GM04504 (cell line): ENCODE data around the gene COL6A3.

Experiments used
- DNase-seq: peaks from one replicate; pipeline ENCODE4 v3.0.0-alpha.2; 2012; ENCODE audit warnings: low read depth

Gene COL6A3

GRCh38 chr2:237444071-237444470, 30.1 kb upstream of the COL6A3 start:
- no peak for DNase-seq

- peak; percentile 76 for DNase-seq
These were observed 27.8 kb upstream of the COL6A3 start for GRCh38 chr2:237441605-237442274.

- DNase-seq, result no peak
These were observed 26.9 kb upstream of the COL6A3 start for GRCh38 chr2:237440819-237441281.

- DNase-seq, result no peak
These were observed 24.3 kb upstream of the COL6A3 start for GRCh38 chr2:237438080-237438940.

- DNase-seq, result no peak
These were observed 23.6 kb upstream of the COL6A3 start for GRCh38 chr2:237437566-237437965.

- DNase-seq, result peak; percentile 78
These were observed 22.1 kb upstream of the COL6A3 start for GRCh38 chr2:237435844-237436587.

- DNase-seq, result peak; percentile 38
These were observed 20.9 kb upstream of the COL6A3 start for GRCh38 chr2:237434866-237435311.

- no peak for DNase-seq
These were observed 20.1 kb upstream of the COL6A3 start for GRCh38 chr2:237433920-237434676.

GRCh38 chr2:237432484-237433092, 18.6 kb upstream of the COL6A3 start:
- DNase-seq, result peak; percentile 76

- DNase-seq, result no peak
These were observed 17.9 kb upstream of the COL6A3 start for GRCh38 chr2:237431837-237432236.

- peak; percentile 74 for DNase-seq
These were observed 17.4 kb upstream of the COL6A3 start for GRCh38 chr2:237431372-237431771.

GRCh38 chr2:237430861-237431260, 16.9 kb upstream of the COL6A3 start:
- DNase-seq, result no peak

GRCh38 chr2:237429753-237430152, 15.8 kb upstream of the COL6A3 start:
- DNase-seq, result no peak

- DNase-seq, result no peak
These were observed 14.0 kb upstream of the COL6A3 start for GRCh38 chr2:237427769-237428506.

- no peak for DNase-seq
These were observed 12.6 kb upstream of the COL6A3 start for GRCh38 chr2:237426517-237426916.

GRCh38 chr2:237425320-237425719, 11.4 kb upstream of the COL6A3 start:
- DNase-seq, result no peak

- DNase-seq, result no peak
These were observed 10.6 kb upstream of the COL6A3 start for GRCh38 chr2:237424544-237424943.

GRCh38 chr2:237423891-237424290, 9.9 kb upstream of the COL6A3 start:
- no peak for DNase-seq

- no peak for DNase-seq
These were observed 8.3 kb upstream of the COL6A3 start for GRCh38 chr2:237422309-237422708.

GRCh38 chr2:237421542-237422116, 7.7 kb upstream of the COL6A3 start:
- no peak for DNase-seq
